ENCODE measurements around the gene PIR.

- TF ChIP-seq EZH2 (IDR thresholded peaks at IDR 0.05; ENCODE audit: borderline replicate concordance, low read depth, low read length, poor library complexity, severe bottlenecking), result no peak
- TF ChIP-seq, protein P1, sequence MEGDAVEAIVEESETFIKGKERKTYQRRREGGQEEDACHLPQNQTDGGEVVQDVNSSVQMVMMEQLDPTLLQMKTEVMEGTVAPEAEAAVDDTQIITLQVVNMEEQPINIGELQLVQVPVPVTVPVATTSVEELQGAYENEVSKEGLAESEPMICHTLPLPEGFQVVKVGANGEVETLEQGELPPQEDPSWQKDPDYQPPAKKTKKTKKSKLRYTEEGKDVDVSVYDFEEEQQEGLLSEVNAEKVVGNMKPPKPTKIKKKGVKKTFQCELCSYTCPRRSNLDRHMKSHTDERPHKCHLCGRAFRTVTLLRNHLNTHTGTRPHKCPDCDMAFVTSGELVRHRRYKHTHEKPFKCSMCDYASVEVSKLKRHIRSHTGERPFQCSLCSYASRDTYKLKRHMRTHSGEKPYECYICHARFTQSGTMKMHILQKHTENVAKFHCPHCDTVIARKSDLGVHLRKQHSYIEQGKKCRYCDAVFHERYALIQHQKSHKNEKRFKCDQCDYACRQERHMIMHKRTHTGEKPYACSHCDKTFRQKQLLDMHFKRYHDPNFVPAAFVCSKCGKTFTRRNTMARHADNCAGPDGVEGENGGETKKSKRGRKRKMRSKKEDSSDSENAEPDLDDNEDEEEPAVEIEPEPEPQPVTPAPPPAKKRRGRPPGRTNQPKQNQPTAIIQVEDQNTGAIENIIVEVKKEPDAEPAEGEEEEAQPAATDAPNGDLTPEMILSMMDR (conservative IDR thresholded peaks at IDR 0.05; ENCODE audit: low read depth, low read length), result no peak
These were observed 91.8 kb downstream of the PIR start for GRCh38 chrX:15401378-15401777.

Measured in A673 (cell line).